ENCODE measurements around the gene ARHGEF33.

ARHGEF33 gene

DNA sequence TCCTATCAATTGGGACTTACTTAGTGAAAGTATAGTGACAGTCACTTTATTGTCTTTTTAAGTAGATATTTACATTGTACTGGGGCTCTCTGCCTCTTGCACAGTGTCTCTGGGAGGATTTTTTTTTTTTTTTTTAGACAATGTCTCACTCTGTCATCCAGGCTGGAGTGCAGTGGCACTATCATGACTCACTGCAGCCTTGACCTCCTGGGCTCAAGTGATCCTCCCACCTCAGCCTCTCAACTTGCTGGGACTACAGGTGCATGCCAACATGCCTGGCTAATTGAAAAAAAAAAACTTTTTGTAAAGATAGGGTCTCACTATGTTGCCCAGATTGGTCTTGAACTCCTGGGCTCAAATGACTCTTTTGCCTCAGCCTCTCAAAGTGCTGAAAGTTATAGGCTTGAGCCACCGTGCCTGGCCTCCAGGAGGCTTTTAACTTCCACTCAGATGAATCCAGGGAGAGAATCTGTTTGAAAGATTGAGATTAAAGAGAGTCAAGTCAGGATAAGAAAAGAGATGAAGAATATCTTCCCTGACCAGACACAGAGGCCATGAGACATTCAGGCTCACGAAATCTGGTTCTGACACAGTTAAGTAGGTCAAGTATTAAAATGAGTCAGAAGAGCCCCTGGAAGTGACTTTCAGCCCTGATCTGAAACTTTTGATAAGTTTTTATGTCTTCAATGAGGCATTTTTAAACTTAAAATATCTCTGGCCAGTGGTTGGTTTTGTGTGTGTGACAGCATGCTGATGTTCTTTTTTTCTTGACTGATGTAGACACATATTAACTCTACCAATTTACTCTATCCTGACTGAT is 18.3 kb downstream of the ARHGEF33 start:
- no peak overlapping the region for H3K4me3 ChIP-seq (replicated peaks; ENCODE audit: insufficient read depth, low read length)
- no peaks in the 10 kb centered on the region for H3K27me3 ChIP-seq (ENCODE audit: insufficient read depth, poor library complexity, severe bottlenecking)
- DNase-seq (ENCODE audit: low read depth in 1 of 2, low spot score in 1 of 2): no peak
- no peak overlapping the region for H3K27ac ChIP-seq (replicated peaks)
- TF ChIP-seq, protein P1, sequence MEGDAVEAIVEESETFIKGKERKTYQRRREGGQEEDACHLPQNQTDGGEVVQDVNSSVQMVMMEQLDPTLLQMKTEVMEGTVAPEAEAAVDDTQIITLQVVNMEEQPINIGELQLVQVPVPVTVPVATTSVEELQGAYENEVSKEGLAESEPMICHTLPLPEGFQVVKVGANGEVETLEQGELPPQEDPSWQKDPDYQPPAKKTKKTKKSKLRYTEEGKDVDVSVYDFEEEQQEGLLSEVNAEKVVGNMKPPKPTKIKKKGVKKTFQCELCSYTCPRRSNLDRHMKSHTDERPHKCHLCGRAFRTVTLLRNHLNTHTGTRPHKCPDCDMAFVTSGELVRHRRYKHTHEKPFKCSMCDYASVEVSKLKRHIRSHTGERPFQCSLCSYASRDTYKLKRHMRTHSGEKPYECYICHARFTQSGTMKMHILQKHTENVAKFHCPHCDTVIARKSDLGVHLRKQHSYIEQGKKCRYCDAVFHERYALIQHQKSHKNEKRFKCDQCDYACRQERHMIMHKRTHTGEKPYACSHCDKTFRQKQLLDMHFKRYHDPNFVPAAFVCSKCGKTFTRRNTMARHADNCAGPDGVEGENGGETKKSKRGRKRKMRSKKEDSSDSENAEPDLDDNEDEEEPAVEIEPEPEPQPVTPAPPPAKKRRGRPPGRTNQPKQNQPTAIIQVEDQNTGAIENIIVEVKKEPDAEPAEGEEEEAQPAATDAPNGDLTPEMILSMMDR (IDR thresholded peaks at IDR 0.05; ENCODE audit: insufficient read depth, low read length): no peak
- TF ChIP-seq GABPA (IDR thresholded peaks at IDR 0.05; ENCODE audit: low read depth): no peak
- TF ChIP-seq SPI1 (IDR thresholded peaks at IDR 0.05; ENCODE audit: borderline replicate concordance, low read depth): no peak
- no peak for TF ChIP-seq POLR2AphosphoS5 (IDR thresholded peaks at IDR 0.05; ENCODE audit: low read depth)
- TF ChIP-seq, protein P2, sequence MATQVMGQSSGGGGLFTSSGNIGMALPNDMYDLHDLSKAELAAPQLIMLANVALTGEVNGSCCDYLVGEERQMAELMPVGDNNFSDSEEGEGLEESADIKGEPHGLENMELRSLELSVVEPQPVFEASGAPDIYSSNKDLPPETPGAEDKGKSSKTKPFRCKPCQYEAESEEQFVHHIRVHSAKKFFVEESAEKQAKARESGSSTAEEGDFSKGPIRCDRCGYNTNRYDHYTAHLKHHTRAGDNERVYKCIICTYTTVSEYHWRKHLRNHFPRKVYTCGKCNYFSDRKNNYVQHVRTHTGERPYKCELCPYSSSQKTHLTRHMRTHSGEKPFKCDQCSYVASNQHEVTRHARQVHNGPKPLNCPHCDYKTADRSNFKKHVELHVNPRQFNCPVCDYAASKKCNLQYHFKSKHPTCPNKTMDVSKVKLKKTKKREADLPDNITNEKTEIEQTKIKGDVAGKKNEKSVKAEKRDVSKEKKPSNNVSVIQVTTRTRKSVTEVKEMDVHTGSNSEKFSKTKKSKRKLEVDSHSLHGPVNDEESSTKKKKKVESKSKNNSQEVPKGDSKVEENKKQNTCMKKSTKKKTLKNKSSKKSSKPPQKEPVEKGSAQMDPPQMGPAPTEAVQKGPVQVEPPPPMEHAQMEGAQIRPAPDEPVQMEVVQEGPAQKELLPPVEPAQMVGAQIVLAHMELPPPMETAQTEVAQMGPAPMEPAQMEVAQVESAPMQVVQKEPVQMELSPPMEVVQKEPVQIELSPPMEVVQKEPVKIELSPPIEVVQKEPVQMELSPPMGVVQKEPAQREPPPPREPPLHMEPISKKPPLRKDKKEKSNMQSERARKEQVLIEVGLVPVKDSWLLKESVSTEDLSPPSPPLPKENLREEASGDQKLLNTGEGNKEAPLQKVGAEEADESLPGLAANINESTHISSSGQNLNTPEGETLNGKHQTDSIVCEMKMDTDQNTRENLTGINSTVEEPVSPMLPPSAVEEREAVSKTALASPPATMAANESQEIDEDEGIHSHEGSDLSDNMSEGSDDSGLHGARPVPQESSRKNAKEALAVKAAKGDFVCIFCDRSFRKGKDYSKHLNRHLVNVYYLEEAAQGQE (IDR thresholded peaks at IDR 0.05; ENCODE audit: insufficient replicate concordance, low read depth): no peak

DNA sequence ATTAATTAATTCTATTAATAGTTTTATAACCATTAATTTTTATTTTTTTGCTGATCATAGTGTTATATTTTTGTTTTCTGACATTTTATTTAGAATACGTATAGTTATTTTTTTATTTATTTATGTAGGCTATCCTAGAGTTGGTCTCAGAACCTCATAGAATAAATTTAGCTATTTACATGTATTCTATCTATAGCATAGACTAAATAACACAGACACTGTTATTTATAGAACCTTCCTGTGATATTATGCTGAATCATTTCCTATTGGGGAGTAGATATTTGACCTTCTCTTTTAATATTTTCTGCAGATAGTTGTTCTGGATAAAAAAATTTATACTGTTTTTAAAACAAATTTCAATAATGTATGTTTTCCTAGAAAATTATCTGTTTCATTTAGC is 20.2 kb downstream of the ARHGEF33 start:
- DNase-seq (ENCODE audit: low read depth in 1 of 2, low spot score in 1 of 2): no peak
- Histone ChIP-seq H3K4me3 (replicated peaks; ENCODE audit: insufficient read depth, low read length) (no peak overlapping the region), H3K27ac (replicated peaks) (no peak overlapping the region), H3K27me3 (ENCODE audit: insufficient read depth, poor library complexity, severe bottlenecking) (no peaks in the 10 kb centered on the region)
- TF ChIP-seq, protein P1 (IDR thresholded peaks at IDR 0.05; ENCODE audit: insufficient read depth, low read length): no peak
- no peak for TF ChIP-seq SPI1 (IDR thresholded peaks at IDR 0.05; ENCODE audit: borderline replicate concordance, low read depth)
- TF ChIP-seq, protein P2 (IDR thresholded peaks at IDR 0.05; ENCODE audit: insufficient replicate concordance, low read depth): no peak
- TF ChIP-seq GABPA (IDR thresholded peaks at IDR 0.05; ENCODE audit: low read depth): no peak
- no peak for TF ChIP-seq POLR2AphosphoS5 (IDR thresholded peaks at IDR 0.05; ENCODE audit: low read depth)

DNA sequence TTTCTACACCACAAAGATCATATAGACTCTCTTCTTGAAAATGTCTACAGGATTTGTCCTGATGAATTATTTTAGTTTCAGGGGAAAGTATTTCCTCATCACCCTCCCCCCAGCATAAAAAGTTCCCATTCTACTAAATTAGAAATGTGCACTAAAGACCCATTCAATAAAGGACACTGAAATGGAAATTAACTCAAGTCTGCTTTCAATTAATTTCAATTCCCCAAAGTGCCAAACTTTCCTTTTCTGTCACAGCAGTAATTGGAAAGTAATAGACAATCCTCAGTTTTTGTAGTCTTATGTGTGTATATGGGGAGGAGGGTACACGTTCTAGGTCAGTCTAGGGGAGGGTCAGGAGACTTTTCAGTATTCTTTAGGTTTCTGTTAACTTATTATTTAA is 21.5 kb downstream of the ARHGEF33 start:
- DNase-seq (ENCODE audit: low read depth in 1 of 2, low spot score in 1 of 2): no peak
- TF ChIP-seq POLR2AphosphoS5 (IDR thresholded peaks at IDR 0.05; ENCODE audit: low read depth) (no peak), SPI1 (IDR thresholded peaks at IDR 0.05; ENCODE audit: borderline replicate concordance, low read depth) (no peak)
- TF ChIP-seq, protein P1 (IDR thresholded peaks at IDR 0.05; ENCODE audit: insufficient read depth, low read length): no peak
- no peak overlapping the region for H3K27ac ChIP-seq (replicated peaks)

More for the DNA sequence above, 21.5 kb downstream of the ARHGEF33 start:
- Histone ChIP-seq H3K27me3 (ENCODE audit: insufficient read depth, poor library complexity, severe bottlenecking) (no peaks in the 10 kb centered on the region), H3K4me3 (replicated peaks; ENCODE audit: insufficient read depth, low read length) (no peak overlapping the region)

Measured in HL-60 (cell line).